Islet of Langerhans (tissue), 1 donor: ENCODE results near the gene GSG1L2.
"Not testable (repeated sequence)": the region's sequence is repeated elsewhere in the genome, so short reads cannot be mapped to it uniquely, and the experiment has no call there.

Source experiments
- FAIRE-seq: peaks from one replicate; lab custom pipeline; 2011; peaks lifted over from hg19 to GRCh38; lab: Jason Lieb, UNC

The GSG1L2 gene

GRCh38 chr17:9788601-9789000 lies 33.3 kb downstream of the GSG1L2 start:
- no peak for FAIRE-seq

DNA sequence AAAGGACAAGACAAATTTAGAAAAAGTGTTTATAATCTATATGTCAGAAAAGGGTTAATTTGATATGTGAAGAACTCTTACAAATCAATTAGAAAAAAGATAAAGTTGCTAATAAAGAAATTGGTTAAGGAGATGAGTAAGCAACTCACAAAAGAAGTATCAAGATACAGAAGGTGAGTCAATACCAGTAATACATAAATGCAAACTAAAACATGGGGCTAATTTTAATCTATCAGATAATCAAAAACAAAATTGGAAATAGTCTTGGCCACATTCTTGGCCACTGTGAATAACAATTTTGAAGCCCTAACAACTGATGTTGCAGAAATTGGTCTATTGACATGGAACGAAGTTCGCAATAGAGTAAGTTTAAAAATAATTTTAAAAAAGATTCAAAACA lies 37.3 kb downstream of the GSG1L2 start:
- FAIRE-seq = no peak

DNA sequence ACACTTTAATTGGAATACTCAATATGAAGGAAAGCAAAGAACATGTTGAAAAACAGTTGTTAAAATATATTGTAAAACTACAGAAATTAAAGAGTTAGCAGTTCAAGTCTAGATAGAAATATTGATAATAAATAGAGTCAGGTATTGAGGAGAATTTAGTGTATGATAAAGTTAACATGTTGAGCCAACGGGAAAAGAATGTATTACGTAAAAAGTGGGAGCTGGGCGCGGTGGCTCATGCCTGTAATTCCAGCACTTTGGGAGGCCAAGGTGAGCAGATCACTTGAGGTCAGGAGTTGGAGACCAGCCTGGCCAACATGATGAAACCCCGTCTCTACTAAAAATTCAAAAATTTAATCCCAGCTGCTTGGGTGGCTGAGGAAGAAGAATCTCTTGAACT lies 38.4 kb downstream of the GSG1L2 start:
- FAIRE-seq = not testable (repeated sequence)

GRCh38 chr17:9783050-9783449 lies 38.8 kb downstream of the GSG1L2 start:
- FAIRE-seq = no peak

- FAIRE-seq = no peak
Measured at GRCh38 chr17:9780552-9780951, 41.3 kb downstream of the GSG1L2 start.

DNA sequence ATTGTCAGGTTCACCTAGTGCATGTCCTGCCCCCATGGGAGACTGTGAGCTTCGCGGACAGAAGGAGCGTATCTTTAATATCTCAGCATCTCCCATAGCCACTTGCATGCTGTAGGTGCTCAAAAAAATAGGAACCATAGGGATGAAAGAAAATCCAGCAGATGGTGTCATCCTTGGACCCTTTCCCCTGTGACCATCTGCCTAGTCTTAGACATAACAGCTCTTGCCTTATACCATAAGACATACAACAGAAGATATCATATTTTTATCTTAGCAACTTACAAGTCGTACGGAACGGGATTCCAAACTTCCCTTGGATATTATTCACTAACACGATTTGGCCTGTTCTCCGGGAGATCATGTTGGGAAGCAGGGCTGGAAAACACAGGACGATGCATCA lies 45.0 kb downstream of the GSG1L2 start:
- no peak for FAIRE-seq

DNA sequence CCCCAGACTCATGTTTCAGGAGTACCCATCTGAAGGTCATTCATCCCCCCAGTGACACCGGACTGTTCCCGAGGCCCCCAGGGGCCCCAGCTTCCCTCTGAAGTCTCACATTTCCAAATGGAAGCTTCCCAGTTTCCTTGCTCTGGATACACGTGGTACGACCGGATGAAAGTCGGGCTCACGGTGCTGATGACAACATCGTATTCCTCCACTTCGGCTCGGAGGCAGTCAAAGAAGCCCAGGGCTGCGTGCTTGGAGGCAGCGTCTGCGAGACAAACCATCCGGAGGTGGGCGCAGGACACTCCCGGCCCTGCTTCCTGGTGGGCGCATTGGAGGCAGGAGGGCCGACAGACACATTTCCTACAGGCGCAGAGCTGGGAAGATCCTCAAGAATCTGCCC lies 49.2 kb downstream of the GSG1L2 start:
- no peak for FAIRE-seq

GRCh38 chr17:9771465-9771864 lies 50.4 kb downstream of the GSG1L2 start:
- FAIRE-seq = no peak

GRCh38 chr17:9769036-9769695 lies 52.7 kb downstream of the GSG1L2 start:
- no peak for FAIRE-seq

DNA sequence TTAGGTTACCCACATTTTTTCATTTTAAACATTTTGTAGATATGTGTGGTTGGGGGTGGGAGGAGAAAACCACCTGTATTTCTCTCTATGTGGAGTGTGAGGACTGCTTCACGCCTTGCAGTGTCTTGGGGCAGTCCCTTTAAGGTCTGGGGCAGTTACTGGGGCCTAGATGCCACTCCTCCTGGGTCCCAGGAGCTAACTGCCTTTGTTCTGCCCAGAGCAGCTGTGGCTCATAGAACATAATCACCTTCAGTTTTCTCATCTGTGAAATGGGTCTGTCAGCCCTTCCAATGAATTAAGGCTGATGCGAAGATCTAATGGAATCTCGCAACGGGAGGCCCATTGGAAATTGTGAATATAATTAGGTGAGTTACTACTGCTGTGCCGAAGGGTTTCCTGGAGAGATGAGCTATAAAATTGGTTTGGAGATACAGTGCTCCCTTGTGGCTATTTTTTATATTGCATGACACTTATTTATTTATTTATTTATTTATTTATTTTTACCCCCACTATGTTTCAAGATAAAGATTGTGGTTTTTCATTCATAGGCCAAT lies 53.4 kb downstream of the GSG1L2 start:
- FAIRE-seq = peak; percentile 75

DNA sequence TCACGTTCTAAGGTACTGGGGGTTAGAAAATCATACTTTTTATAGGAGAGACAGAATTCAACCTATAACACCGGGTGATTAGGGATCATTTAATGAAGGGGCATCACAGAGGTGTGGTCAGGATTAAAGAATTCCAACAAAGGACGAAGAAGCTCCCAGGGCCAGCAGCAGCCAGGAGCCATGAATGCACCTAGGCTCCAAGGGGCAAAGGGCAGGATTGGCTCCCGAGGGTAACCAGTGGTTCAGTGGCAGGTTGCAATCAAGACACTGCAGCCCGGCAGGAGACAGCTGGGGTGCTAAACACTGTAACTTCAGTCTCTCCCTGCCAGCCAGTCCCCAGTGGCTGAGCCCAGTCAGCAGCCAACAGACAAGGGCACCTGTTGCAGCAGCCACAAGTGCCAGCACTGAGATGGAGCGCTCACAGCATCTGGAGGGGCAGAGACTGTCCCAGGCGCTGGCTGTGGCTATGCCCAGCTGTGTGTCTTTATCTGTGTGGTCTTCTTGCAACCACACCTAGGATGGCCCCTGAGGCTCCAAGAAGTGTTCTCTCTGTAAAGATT lies 54.4 kb downstream of the GSG1L2 start:
- FAIRE-seq = no peak

- FAIRE-seq = no peak
Measured at GRCh38 chr17:9766970-9767369, 54.9 kb downstream of the GSG1L2 start.

- no peak for FAIRE-seq
Measured at GRCh38 chr17:9765322-9765721, 56.6 kb downstream of the GSG1L2 start.

- no peak for FAIRE-seq
Measured at GRCh38 chr17:9763643-9764042, 58.2 kb downstream of the GSG1L2 start.

DNA sequence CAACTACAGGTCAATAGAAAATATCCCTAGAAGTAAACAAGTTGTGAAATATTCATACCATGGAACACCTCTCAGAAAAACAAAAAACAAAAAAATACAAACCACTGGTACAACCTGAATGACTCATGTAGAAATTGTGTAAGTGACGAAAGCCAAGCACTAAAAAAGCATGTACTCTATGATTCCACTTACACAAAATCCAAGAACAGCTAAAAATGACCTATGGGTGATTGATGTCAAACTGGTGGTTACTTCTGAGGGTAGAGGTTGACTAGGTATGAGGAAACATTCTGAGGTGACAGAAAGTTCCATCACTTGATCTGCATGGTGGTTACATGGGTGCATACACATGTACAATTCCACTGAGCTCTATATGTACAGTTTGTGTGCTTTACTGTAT lies 61.6 kb downstream of the GSG1L2 start:
- no peak for FAIRE-seq

DNA sequence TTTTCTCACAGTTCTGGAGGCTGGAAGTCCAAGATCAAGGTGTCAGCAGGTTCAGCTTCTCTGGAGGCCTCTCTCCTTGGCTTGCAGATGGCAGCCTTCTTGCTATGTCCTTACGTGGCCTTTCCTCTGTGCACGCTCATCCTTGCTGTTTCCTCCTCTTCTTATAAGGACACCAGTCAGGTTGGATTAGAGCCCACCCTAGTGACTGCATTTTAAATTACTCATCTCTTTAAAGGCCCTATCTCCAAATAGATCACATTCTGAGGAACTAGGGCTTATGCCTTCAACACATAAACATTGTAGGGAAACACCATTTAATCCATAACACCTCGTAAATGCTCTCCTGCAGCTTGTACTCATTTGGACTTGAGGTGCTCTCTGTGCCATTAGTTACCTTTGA lies 66.8 kb downstream of the GSG1L2 start:
- no peak for FAIRE-seq
